Stomach smooth muscle (tissue), 2 donors: Measurements from ENCODE around the gene DDX23.

Experiments
- H3K27ac ChIP-seq: one replicate; pipeline ENCODE4 v1.7.0; 2013; ENCODE audit warnings: mild to moderate bottlenecking, low read length, inconsistent platforms
- H3K27me3 ChIP-seq, 2 donors: one replicate each; pipeline ENCODE4 v1.7.0; 2013; ENCODE audit warnings: low read length in 2 of 2; ENCODE audit not compliant: insufficient read depth in 2 of 2, control insufficient read depth in 1 of 2
- H3K36me3 ChIP-seq, 2 donors: one replicate each; pipeline ENCODE4 v1.7.0; 2013; ENCODE audit warnings: low read length in 2 of 2; ENCODE audit not compliant: control insufficient read depth in 2 of 2, insufficient read depth in 2 of 2
- H3K4me1 ChIP-seq: one replicate; pipeline ENCODE4 v1.7.0; 2013; ENCODE audit warnings: low read length; ENCODE audit not compliant: control insufficient read depth, insufficient read depth
- H3K4me3 ChIP-seq, 2 donors: one replicate each; pipeline ENCODE4 v1.7.0; 2013; ENCODE audit warnings: low read length in 2 of 2
- H3K9ac ChIP-seq, 2 donors: one replicate each; pipeline ENCODE4 v1.7.0; 2013; ENCODE audit warnings: low read length in 2 of 2, mild to moderate bottlenecking in 1 of 2
- H3K9me3 ChIP-seq, 2 donors: one replicate each; pipeline ENCODE4 v1.7.0; 2013; ENCODE audit warnings: low read length in 2 of 2; ENCODE audit not compliant: control insufficient read depth in 2 of 2
- donor health status: healthy.
- donor health status: Pancreatic carcinoma.

Gene DDX23

GRCh38 chr12:48795550-48796455, 56.2 kb downstream of the DDX23 start:
- peaks cover 5 to 6% of the 10 kb centered on the region in 2 donors for H3K27me3 ChIP-seq
- H3K4me3 ChIP-seq = no peak overlapping the region
- H3K27ac ChIP-seq = no peak overlapping the region
- H3K9me3 ChIP-seq = no peaks in the 10 kb centered on the region
- no peak overlapping the region for H3K9ac ChIP-seq
- H3K4me1 ChIP-seq = no peaks in the 10 kb centered on the region
- no peaks in the 10 kb centered on the region for H3K36me3 ChIP-seq

DNA sequence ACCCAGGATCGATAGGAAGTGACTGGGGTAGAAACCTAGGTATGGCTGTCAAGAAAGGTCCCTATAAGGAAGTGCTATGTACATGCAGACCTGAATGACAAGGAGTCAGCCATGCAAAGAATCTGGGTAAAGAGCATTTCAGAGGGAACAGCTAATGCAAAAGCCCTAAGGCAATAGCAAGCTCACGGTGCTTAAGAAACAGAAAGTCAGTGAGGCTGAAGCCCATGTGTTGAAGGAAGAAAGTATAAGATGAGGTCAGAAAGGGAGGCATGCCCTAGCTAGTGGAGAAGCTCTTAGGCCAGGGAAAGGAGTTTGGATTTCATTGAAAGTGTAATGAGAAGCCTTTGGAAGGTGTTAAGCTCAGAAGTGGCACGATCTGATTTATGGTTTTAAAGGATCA, 57.1 kb downstream of the DDX23 start:
- H3K4me3 ChIP-seq = no peak overlapping the region
- H3K36me3 ChIP-seq = no peaks in the 10 kb centered on the region
- peak overlapping the region in 1 of 2 donors; percentile 2 for H3K9ac ChIP-seq
- H3K4me1 ChIP-seq = peaks cover 1% of the 10 kb centered on the region
- H3K27me3 ChIP-seq = no peaks in the 10 kb centered on the region
- no peak overlapping the region for H3K27ac ChIP-seq
- no peaks in the 10 kb centered on the region for H3K9me3 ChIP-seq

DNA sequence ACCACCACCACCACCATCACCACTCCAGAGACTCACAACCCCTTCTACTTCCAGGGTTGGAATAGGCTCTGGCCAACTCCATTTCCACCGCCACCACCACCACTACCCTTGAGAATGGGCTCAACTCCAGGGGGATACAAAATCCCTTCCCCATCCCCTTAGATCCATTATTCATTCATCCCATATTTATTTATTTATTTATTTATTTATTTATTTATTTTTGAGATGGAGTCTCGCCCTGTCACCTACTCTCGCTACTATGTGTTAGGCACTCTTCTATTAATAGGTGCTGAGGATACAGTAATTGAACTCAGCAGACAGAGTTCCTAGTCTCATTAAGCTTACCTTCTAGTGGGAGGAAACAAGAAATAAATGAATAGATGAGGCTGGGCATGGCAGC, 58.3 kb downstream of the DDX23 start:
- no peak overlapping the region for H3K27ac ChIP-seq
- H3K4me3 ChIP-seq = no peak overlapping the region
- no peaks in the 10 kb centered on the region for H3K9me3 ChIP-seq
- no peaks in the 10 kb centered on the region for H3K36me3 ChIP-seq
- peaks cover 5% of the 10 kb centered on the region for H3K4me1 ChIP-seq
- no peak overlapping the region for H3K9ac ChIP-seq
- H3K27me3 ChIP-seq = no peaks in the 10 kb centered on the region

- no peaks in the 10 kb centered on the region for H3K27me3 ChIP-seq
- H3K9me3 ChIP-seq = no peaks in the 10 kb centered on the region
- no peaks in the 10 kb centered on the region for H3K36me3 ChIP-seq
- peaks cover 25% of the 10 kb centered on the region for H3K4me1 ChIP-seq
- H3K4me3 ChIP-seq = peak overlapping the region; percentile 71 to 84
- peak overlapping the region; percentile 62 to 78 for H3K9ac ChIP-seq
- no peak overlapping the region for H3K27ac ChIP-seq
Observed at GRCh38 chr12:48789858-48790326, 62.1 kb downstream of the DDX23 start.

DNA sequence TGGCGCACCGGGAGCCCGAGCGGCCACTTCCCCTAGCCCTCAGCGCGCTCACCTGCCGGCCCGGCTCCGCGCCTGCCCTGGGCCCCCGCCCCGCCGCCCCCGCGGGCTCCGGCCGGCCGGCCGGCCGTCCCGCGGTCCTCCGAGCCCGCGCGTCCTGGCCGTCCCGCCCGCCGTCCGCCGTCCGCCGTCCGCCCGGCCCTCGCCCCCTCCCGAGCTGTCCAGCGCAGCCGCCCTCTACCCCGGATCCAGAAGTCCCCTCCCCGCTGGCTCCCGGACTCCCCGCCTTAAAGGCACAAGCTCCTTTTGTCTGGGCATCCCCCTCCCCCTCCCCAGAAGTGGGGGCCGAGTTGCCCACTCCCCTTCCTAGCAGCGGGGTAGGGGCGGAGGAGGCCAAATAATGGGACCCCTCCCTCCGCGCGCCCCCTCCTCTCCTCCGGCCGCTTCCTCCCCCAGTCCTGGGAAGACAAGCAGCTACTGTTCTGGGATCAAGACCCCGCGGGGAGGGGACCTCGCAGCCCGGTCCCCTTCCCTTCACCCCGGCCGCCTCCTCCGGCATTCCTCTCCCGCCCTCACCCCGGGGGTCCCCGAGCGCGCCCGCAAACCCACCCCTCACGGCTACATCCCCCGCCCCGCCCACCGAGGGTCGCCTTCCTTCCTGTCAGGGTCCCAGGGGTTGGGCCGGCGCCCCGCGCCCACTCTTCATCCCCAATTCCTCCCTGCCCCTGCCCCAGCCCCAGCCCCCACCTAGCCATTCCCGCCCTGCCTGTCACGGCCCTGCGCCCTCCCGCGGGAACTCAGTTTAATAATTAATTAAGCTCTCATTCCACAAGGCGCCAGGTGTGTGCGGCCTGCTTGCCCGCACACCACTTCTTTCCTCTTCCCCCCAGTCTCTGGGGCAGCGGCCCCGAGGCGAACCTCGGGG, 62.8 kb downstream of the DDX23 start, which contains the start of gene ADCY6:
Gene ADCY6, minus strand, starts transcription at position 236 of the 922 bp plus-strand sequence. CDS start 5,655 bp downstream, outside the sequence.
- H3K36me3 ChIP-seq = no peaks in the 10 kb centered on the region
- H3K9me3 ChIP-seq = no peaks in the 10 kb centered on the region
- H3K9ac ChIP-seq = peak within 1 kb of the TSS; percentile 78 to 80
- peak within 1 kb of the TSS; percentile 67 for H3K27ac ChIP-seq
- H3K27me3 ChIP-seq = no peaks in the 10 kb centered on the region
- H3K4me1 ChIP-seq = peaks cover 25% of the 10 kb centered on the region
- peak within 1 kb of the TSS; percentile 82 to 84 for H3K4me3 ChIP-seq

DNA sequence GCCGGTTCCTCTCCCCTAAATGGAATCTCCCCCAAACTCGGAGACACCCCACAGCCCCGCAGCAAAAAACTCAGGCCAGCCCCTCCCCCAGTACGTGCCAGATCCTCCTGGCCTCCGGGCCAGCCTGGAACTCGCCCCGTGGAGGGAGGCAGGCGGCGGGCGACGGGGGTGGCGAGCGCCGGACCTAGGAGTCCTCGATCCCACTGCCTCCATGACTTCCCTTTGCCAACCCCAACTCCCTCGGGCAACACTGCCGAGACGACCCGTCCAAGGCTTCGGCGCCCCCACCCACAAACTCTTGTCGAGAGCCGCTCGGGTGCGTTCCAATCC, 63.5 kb downstream of the DDX23 start:
- Histone ChIP-seq H3K4me1 (peaks cover 25% of the 10 kb centered on the region), H3K27me3 (no peaks in the 10 kb centered on the region), H3K27ac (peak overlapping the region; percentile 37), H3K36me3 (no peaks in the 10 kb centered on the region), H3K9me3 (no peaks in the 10 kb centered on the region), H3K9ac (peak overlapping the region; percentile 66 to 80), H3K4me3 (peak overlapping the region; percentile 82 to 84)

GRCh38 chr12:48787791-48788523, 64.0 kb downstream of the DDX23 start:
- Histone ChIP-seq H3K4me1 (peaks cover 25% of the 10 kb centered on the region), H3K9ac (peak overlapping the region; percentile 66 to 80), H3K36me3 (peaks cover 0 to under 1% of the 10 kb centered on the region in 2 donors), H3K4me3 (peak overlapping the region; percentile 82 to 84), H3K9me3 (no peaks in the 10 kb centered on the region), H3K27ac (peak overlapping the region; percentile 37), H3K27me3 (no peaks in the 10 kb centered on the region)

GRCh38 chr12:48786591-48787544, 65.1 kb downstream of the DDX23 start:
- no peaks in the 10 kb centered on the region for H3K9me3 ChIP-seq
- peak overlapping the region; percentile 82 to 84 for H3K4me3 ChIP-seq
- H3K27ac ChIP-seq = peak overlapping the region; percentile 37
- peaks cover 0 to 6% of the 10 kb centered on the region in 2 donors for H3K36me3 ChIP-seq
- H3K27me3 ChIP-seq = no peaks in the 10 kb centered on the region
- peak overlapping the region in 1 of 2 donors; percentile 80 for H3K9ac ChIP-seq
- peaks cover 25% of the 10 kb centered on the region for H3K4me1 ChIP-seq

- H3K27me3 ChIP-seq = no peaks in the 10 kb centered on the region
- no peak overlapping the region for H3K4me3 ChIP-seq
- peaks cover 42% of the 10 kb centered on the region for H3K4me1 ChIP-seq
- no peak overlapping the region for H3K9ac ChIP-seq
- H3K27ac ChIP-seq = no peak overlapping the region
- no peaks in the 10 kb centered on the region for H3K9me3 ChIP-seq
- H3K36me3 ChIP-seq = peaks cover 0 to 6% of the 10 kb centered on the region in 2 donors
Observed at GRCh38 chr12:48783432-48783831, 68.5 kb downstream of the DDX23 start.
